ENCODE results near the gene LIX1.

GRCh38 chr5:97131139-97131710 lies 11.2 kb downstream of the LIX1 start:
- TF ChIP-seq CTCF (IDR thresholded peaks at IDR 0.05) (no peak), POLR2A (IDR thresholded peaks at IDR 0.05) (no peak)

All from adrenal gland (tissue), 5 donors.